LNCAP (cell line): ENCODE measurements around the gene GMDS.

Experiments used
- CTCF ChIP-seq: fragments of 450-650 bp; IDR thresholded peaks from 2 replicates; pipeline ENCODE4 v1.5.1; 2017; ENCODE audit warnings: mild to moderate bottlenecking

Gene GMDS

GRCh38 chr6:1609648-1610496, 635.5 kb downstream of the GMDS start, which contains the start of gene FOXC1:
FOXC1 (plus strand) TSS chr6:1609915; CDS start chr6:1610446, 531 bp downstream.
- no peak for TF ChIP-seq CTCF

- TF ChIP-seq CTCF: no peak
Measured at GRCh38 chr6:1609041-1609647, 636.3 kb downstream of the GMDS start.

- no peak for TF ChIP-seq CTCF
Measured at GRCh38 chr6:1608222-1609040, 637.0 kb downstream of the GMDS start.

- TF ChIP-seq CTCF: no peak
Measured at GRCh38 chr6:1607516-1608221, 637.7 kb downstream of the GMDS start.

- TF ChIP-seq CTCF: no peak
Measured at GRCh38 chr6:1606780-1607515, 638.5 kb downstream of the GMDS start.

GRCh38 chr6:1605893-1606779, 639.3 kb downstream of the GMDS start:
- no peak for TF ChIP-seq CTCF
